Stimulated activated naive CD8-positive, alpha-beta T cell treated with anti-CD3 and anti-CD28 coated beads, Interleukin-15, amount 100 ng/mL, for 72 hours (primary cell): ENCODE results near the gene RNASE2.
A peak's percentile ranks its signal among the peaks of the same experiment; 100 is the strongest.
"Not testable (repeated sequence)": the region's sequence is repeated elsewhere in the genome, so short reads cannot be mapped to it uniquely, and the experiment has no call there.

Source experiments
- ATAC-seq: fragments of 150-1000 bp; cut with Tn5 transposase; 2 replicates; pipeline ENCODE4 v1.10.0; 2021; ENCODE audit warnings: mild to moderate bottlenecking, moderate library complexity
- DNase-seq, 2 donors: peaks; one replicate each; pipeline ENCODE4 v3.0.0; 2021 to 2022
- H3K27ac Mint-ChIP-seq, 2 donors: one replicate each; pipeline ENCODE4 v1.8.0; 2022; ENCODE audit warnings: mild to moderate bottlenecking in 2 of 2, mixed read lengths in 2 of 2, moderate library complexity in 2 of 2
- H3K27me3 Mint-ChIP-seq: one replicate; pipeline ENCODE4 v1.8.0; 2022; ENCODE audit warnings: mixed read lengths
- H3K4me1 Mint-ChIP-seq: one replicate; pipeline ENCODE4 v1.8.0; 2022; ENCODE audit warnings: mild to moderate bottlenecking, mixed read lengths
- H3K4me3 Mint-ChIP-seq, 2 donors: one replicate each; pipeline ENCODE4 v1.8.0; 2022; ENCODE audit warnings: mild to moderate bottlenecking in 2 of 2, mixed read lengths in 2 of 2, moderate library complexity in 1 of 2
- H3K9me3 Mint-ChIP-seq, 2 donors: one replicate each; pipeline ENCODE4 v1.8.0; 2022; ENCODE audit warnings: mixed read lengths in 2 of 2

RNASE2 gene

GRCh38 chr14:20954736-20955537 lies at the start of gene RNASE2:
RNASE2 (plus strand) TSS chr14:20955487; CDS start chr14:20955772, 285 bp downstream.
- not testable (repeated sequence) for H3K9me3 Mint-ChIP-seq, ATAC-seq, DNase-seq, H3K4me3 Mint-ChIP-seq, H3K27me3 Mint-ChIP-seq
- Mint-ChIP-seq H3K27ac (peak within 1 kb of the TSS in 1 of 2 donors; percentile 36), H3K4me1 (peaks cover 22% of the 10 kb centered on the region)

- H3K4me3 Mint-ChIP-seq: no peak overlapping the region
- no peaks in the 10 kb centered on the region for H3K4me1 Mint-ChIP-seq
These were observed 49.6 kb upstream of the RNASE2 start for GRCh38 chr14:20905676-20906075.

GRCh38 chr14:20907214-20907613 lies 48.1 kb upstream of the RNASE2 start:
- Mint-ChIP-seq H3K4me1 (no peaks in the 10 kb centered on the region), H3K27me3 (no peaks in the 10 kb centered on the region), H3K9me3 (no peaks in the 10 kb centered on the region), H3K4me3 (no peak overlapping the region), H3K27ac (no peak overlapping the region)
- no peak for DNase-seq
- ATAC-seq: no peak

More at GRCh38 chr14:20905676-20906075, 49.6 kb upstream of the RNASE2 start:
- no peak for ATAC-seq
- no peaks in the 10 kb centered on the region for H3K9me3 Mint-ChIP-seq
- no peak overlapping the region for H3K27ac Mint-ChIP-seq
- peaks cover 4% of the 10 kb centered on the region for H3K27me3 Mint-ChIP-seq
- DNase-seq: no peak

GRCh38 chr14:20910822-20911221 lies 44.5 kb upstream of the RNASE2 start:
- H3K27ac Mint-ChIP-seq, DNase-seq, H3K27me3 Mint-ChIP-seq, H3K4me3 Mint-ChIP-seq, H3K4me1 Mint-ChIP-seq, ATAC-seq, H3K9me3 Mint-ChIP-seq: not testable (repeated sequence)

- not testable (repeated sequence) for H3K9me3 Mint-ChIP-seq, ATAC-seq, H3K27ac Mint-ChIP-seq, H3K4me1 Mint-ChIP-seq, DNase-seq, H3K4me3 Mint-ChIP-seq
- H3K27me3 Mint-ChIP-seq: peaks cover 17% of the 10 kb centered on the region
These were observed 36.1 kb upstream of the RNASE2 start for GRCh38 chr14:20919038-20919756.

- Mint-ChIP-seq H3K9me3 (peaks cover 13 to 17% of the 10 kb centered on the region in 2 donors), H3K27me3 (peaks cover 17% of the 10 kb centered on the region)
- not testable (repeated sequence) for H3K4me1 Mint-ChIP-seq, H3K4me3 Mint-ChIP-seq, DNase-seq, ATAC-seq, H3K27ac Mint-ChIP-seq
These were observed 31.5 kb upstream of the RNASE2 start for GRCh38 chr14:20923766-20924297.

GRCh38 chr14:20934148-20934762 lies 21.0 kb upstream of the RNASE2 start:
- no peaks in the 10 kb centered on the region for H3K4me1 Mint-ChIP-seq
- H3K9me3 Mint-ChIP-seq: no peaks in the 10 kb centered on the region
- peak; percentile 18 to 23 for DNase-seq
- H3K27ac Mint-ChIP-seq: no peak overlapping the region
- no peak overlapping the region for H3K4me3 Mint-ChIP-seq
- no peaks in the 10 kb centered on the region for H3K27me3 Mint-ChIP-seq
- ATAC-seq: no peak

GRCh38 chr14:20935303-20935984 lies 19.8 kb upstream of the RNASE2 start:
- Mint-ChIP-seq H3K27me3 (no peaks in the 10 kb centered on the region), H3K4me1 (no peaks in the 10 kb centered on the region), H3K27ac (peak overlapping the region in 1 of 2 donors; percentile 35), H3K4me3 (no peak overlapping the region), H3K9me3 (no peaks in the 10 kb centered on the region)
- no peak for DNase-seq
- ATAC-seq: no peak

- DNase-seq, H3K9me3 Mint-ChIP-seq, H3K27ac Mint-ChIP-seq, ATAC-seq, H3K4me3 Mint-ChIP-seq, H3K27me3 Mint-ChIP-seq: not testable (repeated sequence)
- peaks cover 10% of the 10 kb centered on the region for H3K4me1 Mint-ChIP-seq
These were observed 10.1 kb upstream of the RNASE2 start for GRCh38 chr14:20945146-20945545.

GRCh38 chr14:20946707-20947106 lies 8.6 kb upstream of the RNASE2 start:
- H3K27me3 Mint-ChIP-seq: not testable (repeated sequence)

GRCh38 chr14:20955538-20955873 lies 219 bp downstream of the RNASE2 start:
- H3K4me3 Mint-ChIP-seq, DNase-seq, ATAC-seq, H3K9me3 Mint-ChIP-seq, H3K27me3 Mint-ChIP-seq: not testable (repeated sequence)
- peak overlapping the region in 1 of 2 donors; percentile 9 for H3K27ac Mint-ChIP-seq
- peaks cover 28% of the 10 kb centered on the region for H3K4me1 Mint-ChIP-seq

More at GRCh38 chr14:20946707-20947106, 8.6 kb upstream of the RNASE2 start:
- H3K9me3 Mint-ChIP-seq, ATAC-seq, DNase-seq, H3K27ac Mint-ChIP-seq: not testable (repeated sequence)
- peaks cover 10% of the 10 kb centered on the region for H3K4me1 Mint-ChIP-seq
- H3K4me3 Mint-ChIP-seq: peak overlapping the region in 1 of 2 donors; percentile 6

- Mint-ChIP-seq H3K4me1 (peaks cover 38% of the 10 kb centered on the region), H3K27ac (no peak overlapping the region), H3K9me3 (no peaks in the 10 kb centered on the region), H3K4me3 (no peak overlapping the region), H3K27me3 (no peaks in the 10 kb centered on the region)
- ATAC-seq: no peak
- no peak for DNase-seq
These were observed 1.2 kb downstream of the RNASE2 start for GRCh38 chr14:20956376-20956976.

- DNase-seq, H3K9me3 Mint-ChIP-seq, ATAC-seq, H3K4me3 Mint-ChIP-seq, H3K27ac Mint-ChIP-seq: not testable (repeated sequence)
- Mint-ChIP-seq H3K4me1 (peaks cover 44% of the 10 kb centered on the region), H3K27me3 (peaks cover 13% of the 10 kb centered on the region)
These were observed 3.7 kb downstream of the RNASE2 start for GRCh38 chr14:20958946-20959345.

GRCh38 chr14:20969336-20969735 lies 14.0 kb downstream of the RNASE2 start:
- H3K27me3 Mint-ChIP-seq: peaks cover 29% of the 10 kb centered on the region
- DNase-seq (no peak), ATAC-seq (no peak)
- no peak overlapping the region for H3K4me3 Mint-ChIP-seq
- H3K27ac Mint-ChIP-seq: no peak overlapping the region
- no peaks in the 10 kb centered on the region for H3K9me3 Mint-ChIP-seq
- peaks cover 15% of the 10 kb centered on the region for H3K4me1 Mint-ChIP-seq

- peaks cover 29% of the 10 kb centered on the region for H3K27me3 Mint-ChIP-seq
- H3K4me1 Mint-ChIP-seq: peaks cover 15% of the 10 kb centered on the region
- H3K4me3 Mint-ChIP-seq: peak overlapping the region; percentile 88 to 92
- DNase-seq (no peak), ATAC-seq (peak; percentile 21)
- peak overlapping the region in 1 of 2 donors; percentile 83 for H3K27ac Mint-ChIP-seq
- no peaks in the 10 kb centered on the region for H3K9me3 Mint-ChIP-seq
These were observed 15.3 kb downstream of the RNASE2 start for GRCh38 chr14:20970647-20970982.
